Hepatocyte (in vitro differentiated cells): ENCODE results near the gene WDR17.

Source experiments
- CTCF ChIP-seq: fragments of 200-600 bp; sonication (generic); IDR thresholded peaks from 2 replicates; pipeline ENCODE4 v1.5.1; 2016; ENCODE audit warnings: antibody characterized with exemption, mild to moderate bottlenecking; ENCODE audit not compliant: poor library complexity
- EZH2phosphoT487 ChIP-seq: fragments of 200-600 bp; sonication (generic); IDR thresholded peaks from one replicate; pipeline ENCODE4 v1.6.1; 2018; ENCODE audit warnings: antibody characterized with exemption, mild to moderate bottlenecking, low read depth, moderate library complexity; ENCODE audit not compliant: unreplicated experiment, severe bottlenecking

- TF ChIP-seq CTCF (no peak), EZH2phosphoT487 (no peak)
Observed at GRCh38 chr4:176063718-176064117, 1.9 kb upstream of the WDR17 start.
